ENCODE measurements around the gene TSPAN31.
"Not testable (repeated sequence)": the region's sequence is repeated elsewhere in the genome, so short reads cannot be mapped to it uniquely, and the experiment has no call there.

The TSPAN31 gene

DNA sequence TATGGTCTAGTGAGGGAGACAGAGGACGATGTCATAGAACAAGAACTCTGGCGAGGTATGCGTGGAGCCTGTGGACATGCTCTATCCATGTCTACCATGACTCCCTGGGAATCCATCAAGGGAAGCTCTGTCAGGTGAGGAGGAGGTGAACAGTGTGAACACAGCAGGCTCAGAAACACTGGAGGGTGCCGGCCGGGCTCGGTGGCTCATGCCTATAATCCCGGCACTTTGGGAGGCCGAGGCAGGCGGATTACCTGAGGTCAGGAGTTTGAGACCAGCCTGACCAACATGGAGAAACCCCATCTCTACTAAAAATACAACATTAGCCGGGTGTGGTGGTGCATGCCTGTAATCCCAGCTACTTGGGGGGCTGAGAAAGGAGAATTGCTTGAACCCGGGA lies 29.8 kb downstream of the TSPAN31 start:
- WGBS, 2 donors (ENCODE audit: extremely low coverage in 2 of 2, insufficient read length in 2 of 2, insufficient replicate concordance in 1 of 2): no CpG with 5 or more reads among the region's 11 CpGs
- not testable (repeated sequence) for H2BK120ac ChIP-seq (ENCODE audit: low read depth, low read length); H3K9me3 ChIP-seq (replicated peaks in 1 of 2; ENCODE audit: control insufficient read depth in 2 of 2, insufficient read depth in 1 of 2, low read depth in 1 of 2, low read length in 2 of 2); H3K4ac ChIP-seq (ENCODE audit: low read length); H2BK12ac ChIP-seq (ENCODE audit: low read length); H3K9ac ChIP-seq (ENCODE audit: low read depth, low read length, poor library complexity); H3K27ac ChIP-seq (replicated peaks; ENCODE audit: low read length); H3K18ac ChIP-seq (ENCODE audit: low read length); H3K4me2 ChIP-seq (ENCODE audit: insufficient read depth, low read length, poor library complexity, severe bottlenecking); H2BK5ac ChIP-seq (ENCODE audit: low read length); H3K4me3 ChIP-seq (ENCODE audit: low read length in 2 of 2); H3K14ac ChIP-seq (ENCODE audit: low read length); H4K91ac ChIP-seq (ENCODE audit: low read depth, low read length, poor library complexity); H2AK5ac ChIP-seq (ENCODE audit: low read depth, low read length); H3K23ac ChIP-seq (ENCODE audit: low read depth, low read length, poor library complexity); H2BK15ac ChIP-seq (ENCODE audit: low read length); H3K79me1 ChIP-seq (ENCODE audit: low read depth, low read length); H3K27me3 ChIP-seq (ENCODE audit: control insufficient read depth in 3 of 3, insufficient read depth in 3 of 3, low read depth in 1 of 3, low read length in 3 of 3); H2AFZ ChIP-seq (ENCODE audit: low read length); H4K8ac ChIP-seq (ENCODE audit: low read depth, low read length); DNase-seq (ENCODE audit: low spot score); H3K4me1 ChIP-seq (ENCODE audit: control insufficient read depth in 2 of 2, insufficient read depth in 1 of 2, low read depth in 1 of 2, low read length in 2 of 2)
- H3K36me3 ChIP-seq (replicated peaks in 1 of 2; ENCODE audit: control insufficient read depth in 2 of 2, insufficient read depth in 2 of 2, low read length in 2 of 2): peaks cover 2 to 30% of the 10 kb centered on the region in 2 donors

DNA sequence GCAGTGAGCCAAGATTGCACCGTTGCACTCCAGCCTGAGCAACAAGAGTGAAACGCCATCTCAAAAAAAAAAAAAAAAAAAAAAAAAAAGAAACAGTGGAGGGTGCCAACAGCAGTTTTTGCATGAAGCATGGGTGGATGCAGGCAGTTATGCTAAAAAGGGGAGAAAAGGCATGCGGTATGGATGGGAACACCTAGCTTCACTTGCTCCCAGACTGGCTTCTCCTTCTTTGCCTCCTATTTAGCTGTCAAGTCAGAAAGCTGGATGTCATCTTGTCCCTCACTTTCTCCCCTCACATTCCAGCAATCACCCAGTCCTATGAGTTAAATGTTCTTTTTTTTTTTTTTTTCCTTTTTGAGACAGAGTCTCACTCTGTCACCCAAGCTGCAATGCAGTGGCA lies 30.2 kb downstream of the TSPAN31 start:
- Histone ChIP-seq H3K27ac (replicated peaks; ENCODE audit: low read length) (no peak overlapping the region), H3K27me3 (ENCODE audit: control insufficient read depth in 3 of 3, insufficient read depth in 3 of 3, low read depth in 1 of 3, low read length in 3 of 3) (no peaks in the 10 kb centered on the region), H2BK15ac (ENCODE audit: low read length) (no peak overlapping the region), H2BK12ac (ENCODE audit: low read length) (no peak overlapping the region), H3K14ac (ENCODE audit: low read length) (no peak overlapping the region), H3K4me3 (ENCODE audit: low read length in 2 of 2) (no peak overlapping the region), H4K8ac (ENCODE audit: low read depth, low read length) (no peak overlapping the region), H3K9me3 (replicated peaks in 1 of 2; ENCODE audit: control insufficient read depth in 2 of 2, insufficient read depth in 1 of 2, low read depth in 1 of 2, low read length in 2 of 2) (no peaks in the 10 kb centered on the region), H4K91ac (ENCODE audit: low read depth, low read length, poor library complexity) (no peak overlapping the region), H2AK5ac (ENCODE audit: low read depth, low read length) (no peak overlapping the region), H2BK5ac (ENCODE audit: low read length) (no peak overlapping the region), H3K4me1 (ENCODE audit: control insufficient read depth in 2 of 2, insufficient read depth in 1 of 2, low read depth in 1 of 2, low read length in 2 of 2) (peaks cover 4 to 9% of the 10 kb centered on the region in 2 donors), H3K9ac (ENCODE audit: low read depth, low read length, poor library complexity) (no peak overlapping the region), H2BK120ac (ENCODE audit: low read depth, low read length) (no peak overlapping the region), H2AFZ (ENCODE audit: low read length) (no peak overlapping the region), H3K4ac (ENCODE audit: low read length) (no peak overlapping the region), H3K23ac (ENCODE audit: low read depth, low read length, poor library complexity) (no peak overlapping the region), H3K79me1 (ENCODE audit: low read depth, low read length) (no peaks in the 10 kb centered on the region), H3K36me3 (replicated peaks in 1 of 2; ENCODE audit: control insufficient read depth in 2 of 2, insufficient read depth in 2 of 2, low read length in 2 of 2) (peaks cover 0 to 29% of the 10 kb centered on the region in 2 donors), H3K4me2 (ENCODE audit: insufficient read depth, low read length, poor library complexity, severe bottlenecking) (no peak overlapping the region), H3K18ac (ENCODE audit: low read length) (no peak overlapping the region)
- WGBS, 2 donors (ENCODE audit: extremely low coverage in 2 of 2, insufficient read length in 2 of 2, insufficient replicate concordance in 1 of 2): no CpG with 5 or more reads among the region's 3 CpGs
- no peak for DNase-seq (ENCODE audit: low spot score)

DNA sequence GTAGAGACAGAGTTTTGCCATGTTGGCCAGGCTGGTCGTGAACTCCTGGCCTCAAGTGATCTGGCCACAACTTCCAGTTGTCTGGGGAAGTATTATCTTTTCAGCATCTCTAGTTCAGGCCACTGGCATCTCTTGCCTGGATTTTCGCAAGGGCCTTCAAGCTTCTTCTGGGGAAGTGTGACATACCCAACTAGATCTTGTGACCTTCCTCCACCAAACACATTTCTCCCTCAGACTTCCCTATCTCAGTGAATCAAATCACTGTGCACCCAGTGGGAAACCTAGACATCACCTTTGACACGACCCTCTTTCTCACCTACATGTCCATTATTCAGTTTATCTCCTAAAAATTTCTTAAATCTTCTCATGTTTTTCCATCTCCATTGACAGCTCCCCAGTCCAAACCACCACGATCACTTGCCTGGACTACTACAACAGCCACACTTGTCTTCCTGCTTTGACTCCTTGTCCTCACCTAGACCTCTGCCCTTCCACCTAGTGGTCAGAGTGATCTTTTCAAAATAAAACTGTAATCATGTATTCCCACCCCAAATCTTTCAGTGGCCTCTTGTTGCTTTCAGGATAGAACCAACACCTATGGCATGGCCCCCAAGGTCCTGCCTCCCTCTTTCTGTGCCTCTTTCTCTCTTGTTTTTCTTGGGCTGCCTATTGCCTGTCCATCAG lies 30.9 kb downstream of the TSPAN31 start:
- Histone ChIP-seq H2AK5ac (ENCODE audit: low read depth, low read length) (no peak overlapping the region), H2AFZ (ENCODE audit: low read length) (no peak overlapping the region), H3K27me3 (ENCODE audit: control insufficient read depth in 3 of 3, insufficient read depth in 3 of 3, low read depth in 1 of 3, low read length in 3 of 3) (no peaks in the 10 kb centered on the region), H4K91ac (ENCODE audit: low read depth, low read length, poor library complexity) (no peak overlapping the region), H3K79me1 (ENCODE audit: low read depth, low read length) (no peaks in the 10 kb centered on the region), H2BK120ac (ENCODE audit: low read depth, low read length) (no peak overlapping the region), H2BK12ac (ENCODE audit: low read length) (no peak overlapping the region), H3K36me3 (replicated peaks in 1 of 2; ENCODE audit: control insufficient read depth in 2 of 2, insufficient read depth in 2 of 2, low read length in 2 of 2) (peaks cover 0 to 25% of the 10 kb centered on the region in 2 donors), H3K9me3 (replicated peaks in 1 of 2; ENCODE audit: control insufficient read depth in 2 of 2, insufficient read depth in 1 of 2, low read depth in 1 of 2, low read length in 2 of 2) (no peaks in the 10 kb centered on the region), H2BK15ac (ENCODE audit: low read length) (no peak overlapping the region), H3K23ac (ENCODE audit: low read depth, low read length, poor library complexity) (no peak overlapping the region), H2BK5ac (ENCODE audit: low read length) (no peak overlapping the region), H3K14ac (ENCODE audit: low read length) (no peak overlapping the region), H3K4me3 (ENCODE audit: low read length in 2 of 2) (no peak overlapping the region), H3K4ac (ENCODE audit: low read length) (no peak overlapping the region), H3K4me1 (ENCODE audit: control insufficient read depth in 2 of 2, insufficient read depth in 1 of 2, low read depth in 1 of 2, low read length in 2 of 2) (peaks cover 4 to 9% of the 10 kb centered on the region in 2 donors), H3K18ac (ENCODE audit: low read length) (no peak overlapping the region), H3K9ac (ENCODE audit: low read depth, low read length, poor library complexity) (no peak overlapping the region), H4K8ac (ENCODE audit: low read depth, low read length) (no peak overlapping the region), H3K4me2 (ENCODE audit: insufficient read depth, low read length, poor library complexity, severe bottlenecking) (no peak overlapping the region), H3K27ac (replicated peaks; ENCODE audit: low read length) (no peak overlapping the region)
- DNase-seq (ENCODE audit: low spot score): no peak
- no CpG with 5 or more reads among the region's 4 CpGs for WGBS, 2 donors (ENCODE audit: extremely low coverage in 2 of 2, insufficient read length in 2 of 2, insufficient replicate concordance in 1 of 2)

DNA sequence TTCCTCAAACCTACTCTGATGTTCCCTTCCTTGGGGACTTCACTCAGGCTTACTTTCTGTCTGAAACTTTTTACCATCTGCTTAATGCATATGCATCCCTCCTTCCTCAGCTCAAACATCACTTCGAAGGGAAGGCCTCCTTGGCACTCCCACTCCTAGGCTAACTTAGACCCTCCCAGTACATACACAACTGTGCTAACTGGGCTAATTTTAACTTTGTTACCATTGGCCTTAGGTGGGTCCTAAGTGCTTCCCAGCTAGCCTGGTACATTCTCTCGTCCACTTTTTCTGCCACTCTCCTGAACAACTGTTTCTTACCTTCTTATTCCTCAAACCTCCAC lies 31.4 kb downstream of the TSPAN31 start:
- DNase-seq (ENCODE audit: low spot score): no peak
- WGBS, 2 donors (ENCODE audit: extremely low coverage in 2 of 2, insufficient read length in 2 of 2, insufficient replicate concordance in 1 of 2): no CpG with 5 or more reads among the region's 2 CpGs
- Histone ChIP-seq H2AK5ac (ENCODE audit: low read depth, low read length) (no peak overlapping the region), H3K23ac (ENCODE audit: low read depth, low read length, poor library complexity) (no peak overlapping the region), H3K27me3 (ENCODE audit: control insufficient read depth in 3 of 3, insufficient read depth in 3 of 3, low read depth in 1 of 3, low read length in 3 of 3) (no peaks in the 10 kb centered on the region), H3K4me2 (ENCODE audit: insufficient read depth, low read length, poor library complexity, severe bottlenecking) (no peak overlapping the region), H3K9ac (ENCODE audit: low read depth, low read length, poor library complexity) (no peak overlapping the region), H3K4me1 (ENCODE audit: control insufficient read depth in 2 of 2, insufficient read depth in 1 of 2, low read depth in 1 of 2, low read length in 2 of 2) (peaks cover 4 to 5% of the 10 kb centered on the region in 2 donors), H4K91ac (ENCODE audit: low read depth, low read length, poor library complexity) (no peak overlapping the region), H3K9me3 (replicated peaks in 1 of 2; ENCODE audit: control insufficient read depth in 2 of 2, insufficient read depth in 1 of 2, low read depth in 1 of 2, low read length in 2 of 2) (no peaks in the 10 kb centered on the region), H2BK120ac (ENCODE audit: low read depth, low read length) (no peak overlapping the region), H2BK12ac (ENCODE audit: low read length) (no peak overlapping the region), H3K36me3 (replicated peaks in 1 of 2; ENCODE audit: control insufficient read depth in 2 of 2, insufficient read depth in 2 of 2, low read length in 2 of 2) (peaks cover 0 to 22% of the 10 kb centered on the region in 2 donors), H3K27ac (replicated peaks; ENCODE audit: low read length) (no peak overlapping the region), H2AFZ (ENCODE audit: low read length) (no peak overlapping the region), H2BK15ac (ENCODE audit: low read length) (no peak overlapping the region), H3K79me1 (ENCODE audit: low read depth, low read length) (no peaks in the 10 kb centered on the region), H3K14ac (ENCODE audit: low read length) (no peak overlapping the region), H3K4me3 (ENCODE audit: low read length in 2 of 2) (no peak overlapping the region), H3K4ac (ENCODE audit: low read length) (no peak overlapping the region), H4K8ac (ENCODE audit: low read depth, low read length) (no peak overlapping the region), H3K18ac (ENCODE audit: low read length) (no peak overlapping the region), H2BK5ac (ENCODE audit: low read length) (no peak overlapping the region)

Data from neuronal stem cell (in vitro differentiated cells).